Fibroblast of skin of abdomen (primary cell): ENCODE results near the gene FBXL16.

Experiments
- DNase-seq: peaks from one replicate; pipeline ENCODE4 v3.0.0-alpha.2; 2013

Gene FBXL16

DNA sequence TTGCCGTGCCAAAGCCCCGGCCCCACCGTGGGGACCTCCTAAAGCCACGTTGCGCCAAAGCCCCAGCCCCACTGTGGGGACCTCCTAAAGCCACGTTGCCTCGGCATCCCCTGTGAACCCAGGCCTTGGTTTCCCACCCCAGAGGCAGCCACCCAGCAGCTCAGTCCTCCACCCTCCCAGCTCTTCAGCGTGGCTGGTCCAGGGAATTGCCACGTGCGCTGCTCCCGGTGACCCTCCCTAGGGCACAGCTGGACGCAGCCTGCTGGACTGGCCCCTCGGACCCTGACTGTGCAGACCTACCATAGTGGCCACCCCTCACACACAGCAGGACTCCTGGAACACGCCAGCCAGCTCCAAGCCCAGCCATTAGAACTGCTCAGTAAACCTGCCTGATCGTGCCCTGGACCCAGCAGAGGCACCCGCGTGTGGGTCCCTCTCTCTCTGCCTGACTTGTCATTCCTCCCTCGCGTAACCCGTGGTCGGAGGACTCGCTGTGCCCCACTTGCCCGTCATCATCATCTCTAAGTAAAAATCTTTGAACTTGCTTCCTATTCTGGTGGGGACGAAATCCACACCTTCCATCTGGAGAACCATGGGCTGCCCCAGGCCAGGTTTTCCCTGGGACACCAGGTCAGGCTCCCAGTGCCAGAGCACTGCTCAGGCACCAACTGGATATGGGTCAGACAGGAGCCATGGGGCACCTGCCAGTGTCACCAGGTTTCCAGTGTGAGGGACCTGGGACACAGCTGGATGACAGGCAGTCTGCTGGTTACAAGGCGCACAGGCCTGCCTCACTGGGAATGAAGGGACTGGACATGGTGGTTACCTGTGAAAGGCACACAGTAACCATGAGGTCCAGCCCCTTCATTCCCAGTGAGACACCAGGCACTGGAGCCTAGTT is 29.6 kb upstream of the FBXL16 start:
- DNase-seq = no peak

DNA sequence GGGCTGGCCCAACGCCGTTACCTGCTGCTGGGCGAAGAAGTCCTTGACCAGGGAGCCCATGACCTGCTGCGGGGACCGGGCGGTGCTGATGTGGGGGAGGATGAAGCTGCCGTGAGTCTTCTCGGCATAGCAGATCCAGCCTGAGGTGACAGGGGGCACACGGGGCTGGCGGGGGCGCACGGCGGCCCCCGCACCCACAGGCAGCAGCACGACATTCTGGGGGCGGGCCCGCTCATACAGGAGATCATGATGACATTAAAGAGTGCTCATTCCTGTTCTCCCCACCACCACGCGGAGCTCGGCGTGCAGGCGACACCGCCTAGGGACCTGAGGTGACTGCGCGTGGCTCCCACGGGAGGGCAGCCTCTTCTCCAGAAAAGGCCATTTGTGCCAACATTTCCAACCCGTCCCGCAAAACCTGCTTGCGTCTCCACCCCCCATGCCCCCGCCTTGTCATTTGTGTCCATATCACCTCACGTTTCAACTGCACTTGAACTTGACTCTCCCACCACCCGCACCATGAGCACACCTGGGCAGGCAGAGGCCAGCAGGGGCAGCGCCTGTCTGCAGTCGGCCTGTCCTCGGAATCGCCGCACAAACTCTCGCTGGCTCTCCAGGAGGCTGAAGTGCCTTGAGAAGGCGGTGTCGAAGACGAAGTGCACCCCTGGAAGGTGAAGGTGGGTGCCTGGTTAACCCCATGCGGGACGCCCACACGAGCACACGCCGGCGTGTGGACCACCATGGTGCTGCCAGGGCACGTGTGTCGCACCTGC is 28.8 kb upstream of the FBXL16 start:
- no peak for DNase-seq

DNA sequence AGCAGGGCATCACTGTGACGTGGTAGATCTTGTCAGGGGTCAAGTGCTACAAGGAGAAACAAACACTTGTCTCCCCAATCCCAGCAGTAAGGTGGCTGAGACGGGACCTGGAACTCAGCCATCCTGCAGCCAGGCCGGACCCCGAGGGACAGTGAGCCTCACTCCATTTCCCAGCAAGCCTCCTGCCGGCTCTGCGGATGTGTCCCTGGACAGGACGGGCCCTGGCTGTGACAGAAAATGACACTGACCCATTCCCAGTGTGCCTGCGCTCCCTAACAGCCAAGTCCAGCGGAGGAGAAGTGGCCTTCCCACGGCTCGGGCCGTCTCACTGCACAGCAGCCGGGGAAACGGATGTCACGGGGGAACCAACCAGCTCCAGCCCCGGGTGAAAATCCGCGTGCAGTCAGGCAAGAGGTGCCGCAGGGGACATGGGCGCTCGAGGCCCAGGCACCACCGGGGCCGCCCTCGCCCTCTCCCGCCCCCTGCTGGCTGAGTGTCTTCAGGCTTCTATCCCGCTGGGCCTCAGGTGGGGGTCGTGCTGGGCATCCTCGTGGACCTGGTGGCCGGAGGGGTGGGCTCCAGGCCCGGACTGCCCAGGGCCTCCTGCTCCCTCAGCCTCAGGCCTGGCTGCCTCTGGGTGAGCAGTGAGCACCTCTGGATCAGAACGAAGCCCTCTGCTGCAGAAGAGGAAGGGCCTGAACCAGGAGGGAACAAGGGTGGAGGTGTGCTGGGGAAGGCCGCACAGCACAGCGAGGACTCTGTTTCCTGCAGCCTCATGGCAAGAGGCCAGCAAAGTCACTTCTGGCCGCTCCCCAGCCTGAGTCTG is 28.0 kb upstream of the FBXL16 start:
- no peak for DNase-seq

DNA sequence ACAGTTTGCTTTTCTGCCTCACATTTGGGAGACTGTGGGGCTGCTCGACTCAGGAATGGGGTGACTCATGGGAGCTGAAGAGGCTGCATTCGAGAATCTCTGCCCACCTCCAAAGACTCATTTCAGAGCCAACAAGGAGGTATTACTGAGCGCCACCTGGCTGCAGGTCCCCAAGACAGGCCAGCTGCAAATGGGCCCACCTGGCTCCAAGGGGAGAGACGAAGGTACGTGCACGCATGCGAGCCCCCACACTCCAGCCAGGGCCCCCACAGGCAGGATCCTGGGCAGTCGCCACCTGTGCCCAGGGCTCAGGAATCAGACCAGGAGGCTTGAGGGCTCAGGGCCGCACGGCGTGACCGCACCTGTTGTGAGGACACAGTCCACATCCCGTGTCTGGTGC is 27.3 kb upstream of the FBXL16 start:
- no peak for DNase-seq

DNA sequence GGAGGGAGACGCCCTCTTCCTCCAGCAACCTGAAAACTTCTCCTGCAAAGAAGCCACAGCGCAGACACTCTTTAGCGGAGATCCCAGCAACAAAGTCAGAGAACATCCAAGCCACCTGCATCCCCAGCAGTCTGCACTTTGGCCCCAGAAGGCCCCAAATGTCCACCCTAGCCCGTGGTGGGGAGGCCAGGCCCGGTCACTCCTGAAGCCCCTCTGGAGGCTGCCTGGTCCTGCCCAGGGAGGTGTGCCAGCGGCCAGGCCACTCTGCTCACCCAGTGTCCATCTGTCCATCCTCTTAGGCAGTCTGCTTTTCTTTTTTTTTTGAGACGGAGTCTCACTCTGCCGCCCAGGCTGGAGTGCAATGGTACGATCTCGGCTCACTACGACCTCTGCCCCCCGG is 26.7 kb upstream of the FBXL16 start:
- DNase-seq = no peak

DNA sequence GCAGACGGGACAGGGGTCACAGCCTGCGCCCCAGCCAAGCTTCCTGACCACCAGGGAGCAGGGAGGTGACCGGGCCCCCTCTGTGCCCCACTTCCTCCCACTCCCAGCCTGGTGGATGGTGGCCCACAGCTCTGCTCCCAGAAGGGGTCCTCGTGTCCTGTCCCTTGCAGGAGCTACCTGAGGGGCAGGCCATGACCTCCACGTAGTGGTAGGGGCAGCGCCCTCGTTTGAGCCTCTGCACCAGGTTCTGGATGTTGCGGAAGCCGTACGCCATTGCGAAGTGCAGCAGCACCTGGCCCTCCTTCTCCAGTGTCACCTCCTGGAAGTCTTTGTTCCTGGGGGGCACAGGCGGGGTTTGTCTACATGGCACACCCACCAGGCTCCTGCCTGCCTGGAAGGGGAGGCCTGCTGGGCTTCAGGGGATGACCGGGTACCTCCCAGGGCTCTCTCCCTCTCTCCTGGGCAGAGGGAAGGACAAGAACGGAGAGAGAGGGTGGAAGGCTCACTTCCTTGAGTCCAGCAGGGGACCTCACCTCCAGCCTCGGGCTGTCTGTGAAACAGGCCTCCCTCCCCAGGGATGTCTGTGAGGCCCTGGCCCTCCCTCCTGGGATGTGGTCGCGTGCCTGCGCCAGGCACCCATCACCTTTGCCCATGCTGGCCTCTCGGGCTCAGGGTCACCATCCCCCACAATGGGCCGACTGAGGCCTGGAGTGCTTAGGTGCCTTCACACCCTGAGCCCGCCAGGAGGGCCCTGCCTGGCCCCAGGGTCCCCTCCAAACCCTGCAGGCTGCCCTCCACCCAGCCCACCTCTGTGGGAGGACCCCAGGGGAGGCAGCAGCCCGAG is 25.3 kb upstream of the FBXL16 start:
- DNase-seq = no peak

DNA sequence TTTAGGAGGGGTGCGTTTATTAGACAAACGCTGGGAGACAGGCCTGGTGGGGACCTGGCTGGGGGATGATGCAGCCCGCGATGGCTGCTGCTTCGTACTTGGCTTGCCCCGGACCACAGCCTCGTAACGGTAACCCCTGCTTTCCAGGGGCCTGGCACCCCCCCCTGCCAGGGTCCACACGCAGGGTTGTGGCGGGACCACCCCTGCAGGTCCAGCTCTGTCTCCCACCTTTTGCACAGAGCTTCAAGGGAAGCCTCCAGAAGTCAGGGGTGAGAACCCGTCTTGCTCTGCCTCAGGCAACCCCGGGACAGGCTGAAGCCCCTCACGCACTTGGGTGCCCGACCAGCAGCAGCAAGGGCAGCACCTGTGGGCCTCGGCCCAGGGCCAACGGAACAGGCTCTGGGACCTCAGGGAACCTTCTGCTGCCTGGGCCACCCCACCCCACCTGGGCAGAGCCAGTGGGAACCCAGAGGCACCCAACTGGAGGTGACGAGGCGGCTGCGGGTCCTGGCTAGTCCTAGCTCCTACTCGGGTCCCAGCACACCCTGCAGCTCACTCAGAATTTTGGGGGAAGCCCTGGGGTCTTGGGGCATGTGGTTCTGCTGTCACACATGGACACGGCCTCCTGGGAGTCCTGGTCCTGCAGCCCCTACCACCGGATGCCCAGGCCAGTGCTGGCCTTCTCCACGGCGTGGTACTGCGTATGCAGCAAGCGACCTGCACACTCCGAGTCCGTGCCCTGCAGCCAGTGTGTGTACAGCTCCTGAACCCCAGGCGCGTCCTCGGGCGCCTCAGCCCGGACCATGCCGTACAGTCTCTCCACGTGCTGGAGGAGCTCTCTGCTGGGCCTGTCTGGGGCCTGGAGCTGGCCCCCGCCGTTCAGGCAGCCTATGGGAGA is 24.4 kb upstream of the FBXL16 start:
- no peak for DNase-seq

DNA sequence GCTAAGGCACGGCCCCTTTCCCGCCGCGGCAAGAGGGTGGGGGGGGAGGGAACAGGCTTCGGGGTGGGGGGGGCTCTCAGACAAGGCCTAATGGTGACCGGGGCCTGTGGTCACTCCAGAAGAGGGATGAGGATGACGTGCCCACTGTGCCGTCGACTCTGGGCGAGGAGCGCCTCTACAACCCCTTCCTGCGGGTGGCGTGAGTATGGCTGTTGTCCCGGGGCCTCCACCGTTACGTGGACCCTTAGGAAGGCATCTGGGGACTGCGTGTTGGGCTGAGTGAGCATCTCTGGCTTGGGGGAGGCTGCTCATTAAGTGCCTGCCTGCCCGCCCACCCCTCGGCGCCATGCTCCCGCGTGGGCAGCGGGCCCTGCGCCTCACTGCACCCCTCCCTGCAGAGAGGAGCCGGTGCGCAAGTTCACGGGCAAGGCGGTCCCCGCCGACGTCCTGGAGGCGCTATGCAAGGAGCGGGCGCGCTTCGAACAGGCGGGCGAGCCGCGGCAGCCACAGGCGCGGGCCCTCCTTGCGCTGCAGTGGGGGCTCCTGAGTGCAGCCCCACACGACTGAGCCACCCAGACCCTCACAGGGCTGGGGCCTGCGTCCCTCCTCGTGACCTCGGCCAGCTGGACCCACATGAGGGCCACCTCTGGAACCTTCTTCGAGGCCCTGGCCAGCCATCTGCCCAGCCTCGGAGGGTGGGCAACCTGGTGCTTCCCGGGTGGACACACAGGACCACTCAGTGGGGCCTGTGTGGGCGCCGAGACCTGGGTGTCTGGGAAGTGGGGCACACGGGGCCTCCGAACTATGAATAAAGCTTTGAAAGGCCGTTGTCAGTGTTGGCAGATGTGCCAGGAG is 23.5 kb upstream of the FBXL16 start:
- DNase-seq = no peak

DNA sequence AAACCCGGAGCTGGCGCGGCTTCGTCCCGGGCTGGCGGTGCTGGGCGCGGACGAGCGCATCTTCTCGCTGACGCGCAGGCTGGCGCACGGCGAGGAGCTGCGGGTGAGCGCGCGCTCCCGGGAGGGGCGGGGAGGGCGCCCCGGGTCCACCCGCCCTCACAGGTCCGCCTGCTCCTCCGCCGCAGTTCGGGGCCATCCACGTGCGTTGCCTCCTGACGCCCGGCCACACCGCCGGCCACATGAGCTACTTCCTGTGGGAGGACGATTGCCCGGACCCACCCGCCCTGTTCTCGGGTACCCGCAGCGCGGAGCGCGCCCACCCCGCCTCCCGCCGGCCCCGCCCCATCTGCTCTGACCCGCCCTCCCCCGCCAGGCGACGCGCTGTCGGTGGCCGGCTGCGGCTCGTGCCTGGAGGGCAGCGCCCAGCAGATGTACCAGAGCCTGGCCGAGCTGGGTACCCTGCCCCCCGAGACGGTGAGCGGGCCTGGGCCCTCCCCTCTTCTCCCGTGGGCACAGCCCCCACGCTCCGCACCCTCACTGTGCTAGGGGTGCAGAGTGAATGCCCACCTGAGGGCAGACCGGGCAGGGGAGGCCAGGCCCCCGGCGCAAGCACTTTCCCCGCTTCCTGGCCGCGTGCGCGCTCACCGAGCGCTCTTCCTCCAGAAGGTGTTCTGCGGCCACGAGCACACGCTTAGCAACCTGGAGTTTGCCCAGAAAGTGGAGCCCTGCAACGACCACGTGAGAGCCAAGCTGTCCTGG is 22.7 kb upstream of the FBXL16 start:
- DNase-seq = peak; percentile 72

DNA sequence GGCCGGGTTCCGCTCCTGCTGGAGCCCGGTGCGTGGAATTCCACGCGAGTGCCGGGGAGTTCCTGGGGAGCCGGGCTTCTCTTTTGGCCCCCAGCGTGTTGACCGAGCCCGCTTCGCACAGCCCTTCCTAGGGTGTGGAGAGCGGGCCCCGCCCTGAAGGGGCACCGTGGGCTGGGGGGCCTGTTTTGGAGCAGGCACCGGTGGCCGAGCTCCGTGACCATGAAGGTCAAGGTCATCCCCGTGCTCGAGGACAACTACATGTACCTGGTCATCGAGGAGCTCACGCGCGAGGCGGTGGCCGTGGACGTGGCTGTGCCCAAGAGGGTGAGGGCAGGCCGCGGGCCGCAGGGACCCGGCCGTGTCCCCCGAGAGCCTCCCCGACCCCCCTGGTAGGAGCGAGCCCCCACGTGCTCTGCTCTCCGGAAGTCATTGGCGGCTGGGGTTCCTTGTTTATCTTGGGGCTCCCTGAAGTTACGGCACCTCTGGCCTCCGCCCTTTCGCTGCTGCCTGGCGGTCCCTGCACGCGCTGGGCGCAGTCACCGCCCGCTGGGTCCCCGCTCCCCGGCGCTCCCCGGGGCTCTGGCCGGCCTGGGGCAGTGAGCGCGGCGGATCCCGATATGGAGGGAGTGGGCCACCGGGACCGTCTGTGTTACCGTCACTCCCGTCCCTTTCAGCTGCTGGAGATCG is 21.8 kb upstream of the FBXL16 start:
- DNase-seq = no peak

DNA sequence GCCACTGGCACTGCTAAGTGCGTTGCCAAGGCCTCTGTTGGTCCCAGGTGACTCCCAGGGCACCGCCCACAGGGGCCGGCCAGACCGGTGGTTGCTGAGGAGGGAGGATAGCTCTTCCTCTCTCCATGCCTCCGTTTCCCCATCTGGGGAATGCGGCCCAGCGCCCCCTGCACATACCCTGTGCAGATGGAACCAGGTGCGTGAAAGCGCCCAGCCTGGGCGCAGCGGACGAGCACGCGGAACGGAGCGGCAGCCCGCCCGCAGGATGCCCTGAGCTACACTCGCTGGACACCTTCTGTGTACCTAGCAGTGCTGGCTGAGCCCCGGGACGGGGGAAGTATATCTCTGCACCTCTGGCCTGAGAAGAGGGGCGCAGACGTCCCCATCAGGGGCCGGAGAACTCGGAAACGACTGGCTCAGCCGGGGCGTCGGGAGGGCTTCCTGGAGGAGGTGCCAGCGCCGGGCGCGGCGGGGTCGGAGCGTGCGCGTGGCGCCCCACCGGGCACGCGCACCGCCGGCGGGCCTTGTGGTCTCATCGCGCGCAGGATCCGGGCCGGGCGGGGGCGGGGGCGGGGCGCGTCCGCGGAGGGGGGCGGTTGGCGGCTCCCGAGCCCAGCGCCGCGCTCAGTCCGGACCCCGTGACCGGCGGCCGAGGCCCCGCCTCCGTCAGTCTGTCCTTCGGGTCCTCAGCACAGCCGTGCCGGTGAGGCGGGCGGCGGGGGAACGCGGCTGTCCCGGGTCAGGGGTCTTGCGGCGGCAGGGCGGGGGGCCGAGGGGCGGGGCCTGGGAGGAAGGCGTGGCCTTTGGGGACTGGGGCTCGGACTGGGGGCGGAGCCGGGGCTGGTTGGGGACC is 21.1 kb upstream of the FBXL16 start, which contains the start of the genes CCDC78 and HAGHL:
TSS of gene CCDC78 (minus strand) at position 6 of the 853 bp plus-strand sequence. CDS start 76 bp downstream, outside the sequence.
TSS of gene HAGHL (plus strand) at position 669 of the 853 bp plus-strand sequence. CDS start 404 bp downstream, outside the sequence.
- DNase-seq = peak; percentile 41

DNA sequence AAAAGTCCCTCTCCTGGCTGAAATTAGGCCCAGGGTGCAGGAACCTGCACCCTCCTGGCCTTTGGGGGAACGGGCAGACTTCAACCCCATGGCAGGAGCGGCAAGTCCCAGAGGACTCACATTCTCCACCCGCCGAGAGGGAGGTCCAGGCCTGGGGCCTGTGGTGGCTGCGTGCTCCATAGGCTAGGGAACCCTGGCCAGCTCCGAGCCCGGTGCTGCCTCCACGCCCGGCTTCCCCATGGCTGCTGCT is 20.5 kb upstream of the FBXL16 start:
- no peak for DNase-seq

DNA sequence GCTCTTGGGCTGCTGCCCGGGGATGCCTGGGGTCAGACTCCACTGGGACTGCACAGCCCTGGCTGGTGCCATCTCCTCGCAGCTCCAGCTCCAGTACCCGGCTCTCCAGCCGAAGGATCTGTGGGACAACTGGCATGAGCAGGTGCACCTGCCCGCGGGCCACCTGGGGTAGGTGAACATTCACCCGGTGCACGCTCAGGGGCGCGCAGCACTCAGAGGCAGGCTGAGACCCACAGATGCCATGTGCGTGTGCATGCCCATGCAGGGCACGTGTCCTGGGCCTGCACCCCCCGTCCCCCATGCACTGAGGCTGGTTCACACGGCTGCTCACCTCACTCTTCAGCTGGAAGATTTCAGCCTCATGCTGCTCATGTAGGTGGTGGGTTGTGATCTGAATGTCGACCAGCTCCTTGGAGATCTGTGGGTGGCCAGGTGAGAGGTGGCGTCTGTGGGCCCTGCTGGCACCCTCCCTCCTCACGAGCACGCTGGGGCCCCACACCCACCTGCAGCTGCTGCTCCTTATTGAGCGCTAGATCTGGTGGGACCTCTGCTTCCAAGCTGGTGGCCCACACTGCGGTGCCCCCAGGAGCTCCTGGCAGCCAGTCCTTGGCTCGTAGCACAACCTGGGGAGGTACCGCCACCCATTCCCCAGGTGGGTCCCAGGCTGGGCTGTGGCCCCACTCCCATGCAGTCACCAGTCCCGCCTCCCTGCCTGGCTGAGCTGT is 20.0 kb upstream of the FBXL16 start:
- DNase-seq = no peak

DNA sequence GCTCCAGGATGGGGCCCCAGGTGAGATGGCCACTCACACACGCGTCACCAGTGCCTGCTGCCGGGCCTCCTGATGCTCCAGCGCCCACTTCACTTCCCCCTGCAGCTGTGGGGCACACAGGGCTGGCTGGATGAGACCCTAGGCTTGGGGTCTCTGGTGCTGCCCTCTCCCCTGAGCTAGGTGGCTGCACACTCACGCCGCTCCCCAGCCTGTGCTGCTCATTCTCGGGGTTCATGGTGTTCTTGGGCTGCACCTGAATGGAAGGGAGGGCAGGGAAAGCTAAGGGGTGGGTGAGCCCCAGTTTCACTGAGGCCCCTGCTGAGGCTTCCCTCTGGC is 19.4 kb upstream of the FBXL16 start:
- no peak for DNase-seq

DNA sequence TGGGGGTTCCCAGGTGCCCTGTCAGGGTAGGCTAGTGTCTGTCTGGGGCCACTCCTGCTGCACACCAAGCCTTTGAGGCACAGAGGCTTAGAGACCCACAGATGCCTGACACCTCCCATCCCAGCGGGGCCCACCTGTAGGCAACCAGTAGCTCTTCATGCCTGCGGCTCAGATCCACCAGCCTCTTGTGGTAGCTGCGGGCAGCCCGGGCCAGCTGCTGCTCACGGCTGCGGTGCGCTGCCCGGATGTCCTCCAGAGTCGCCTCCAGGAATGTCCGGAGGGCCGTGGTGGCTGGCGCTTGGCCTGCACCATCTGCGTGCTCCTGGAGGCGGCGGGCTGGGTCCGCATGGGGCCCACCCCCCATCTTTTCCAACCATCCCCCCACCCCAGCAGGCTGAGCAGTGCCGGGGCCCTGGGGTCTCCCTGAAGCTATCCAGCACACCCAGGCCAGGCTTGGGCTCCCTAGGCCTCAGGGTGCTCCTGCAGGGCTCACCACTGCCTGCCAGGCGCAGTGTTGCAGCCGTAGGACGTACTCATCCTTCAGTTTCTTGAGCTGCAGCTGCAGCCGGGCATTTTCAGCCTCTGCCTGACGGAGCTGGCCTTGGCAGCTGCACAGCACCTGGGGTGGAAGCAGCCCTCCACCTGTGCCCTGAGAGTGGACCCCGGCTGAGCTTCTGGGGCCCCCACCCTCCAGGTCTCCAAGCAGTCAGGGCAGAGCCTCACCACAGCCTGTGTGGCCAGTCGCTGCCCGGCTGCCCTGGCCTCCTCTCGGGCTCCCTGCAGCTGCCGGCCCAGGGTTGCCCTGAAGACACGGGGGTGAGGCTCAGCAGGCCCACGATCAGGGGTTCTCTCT is 18.8 kb upstream of the FBXL16 start:
- DNase-seq = no peak

DNA sequence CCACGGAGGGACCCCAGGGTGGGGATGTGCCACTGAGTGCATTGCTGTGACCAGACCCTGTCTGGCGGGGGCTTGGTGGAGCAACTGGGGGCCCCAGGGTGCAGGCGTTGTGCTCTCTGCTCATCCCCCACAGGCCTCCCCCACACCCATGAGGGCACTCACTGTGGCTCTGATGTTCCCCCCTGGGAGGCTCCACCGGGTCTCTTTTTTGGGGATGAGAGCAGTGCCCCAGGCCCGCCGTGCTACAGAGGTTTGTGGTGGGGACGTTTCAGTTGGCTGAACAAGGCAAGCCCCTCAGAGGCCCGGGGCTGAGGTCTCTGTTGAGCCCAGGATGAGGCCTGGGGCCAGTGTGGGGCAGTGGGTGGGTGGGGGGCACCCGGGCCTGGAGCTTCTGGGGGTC is 18.1 kb upstream of the FBXL16 start:
- DNase-seq = no peak
